IMR-90 (cell line): ENCODE data around the gene OPN1SW. TPM values are rescaled to one million over a fixed set of nuclear protein-coding genes. Genes with fewer than 3 reads are reported as not detected.

ENCODE experiments used
- ATAC-seq: fragments of 200-7000 bp; cut with Tn5 transposase; 2 replicates; pipeline ENCODE4 v1.9.1; 2020; ENCODE audit warnings: low read depth, mild to moderate bottlenecking, moderate library complexity
- BruUV-seq: library from RNA; stranded (reverse); fragments of 400-500 nt; replicated peaks from 2 replicates; lab custom pipeline; 2021; lab: Mats Ljungman, UMichigan
- CTCF ChIA-PET: fragments of 300-600 bp; formaldehyde crosslinking; extraction: SDS; loops from one replicate; lab custom pipeline; 2021; ENCODE audit warnings: antibody characterized with exemption; lab: Yijun Ruan, JAX
- POLR2A ChIA-PET: fragments of 300-600 bp; sonication (Branson Sonifier 250); formaldehyde crosslinking; loops from one replicate; lab custom pipeline; 2022; ENCODE audit warnings: antibody characterized with exemption; ENCODE audit not compliant: unreplicated experiment; lab: Charles Lee
- DNase-seq: peaks from one replicate; pipeline ENCODE4 v3.0.0; 2013
- H2AFZ ChIP-seq: replicated peaks from 2 replicates; pipeline ENCODE3; 2013; ENCODE audit warnings: low read length, mild to moderate bottlenecking; ENCODE audit not compliant: poor library complexity
- H2AK5ac ChIP-seq: 2 replicates; pipeline ENCODE4 v1.6.1; 2013; ENCODE audit warnings: low read depth, low read length, inconsistent platforms
- H2AK9ac ChIP-seq: replicated peaks from 2 replicates; pipeline ENCODE3; 2013; ENCODE audit warnings: mild to moderate bottlenecking, low read depth, low read length, moderate library complexity; ENCODE audit not compliant: poor library complexity
- H2BK120ac ChIP-seq: 2 replicates; pipeline ENCODE4 v1.6.1; 2013; ENCODE audit warnings: low read depth, low read length, inconsistent platforms
- H2BK15ac ChIP-seq: 3 replicates; pipeline ENCODE4 v1.6.1; 2013; ENCODE audit warnings: low read depth, low read length, inconsistent platforms
- H2BK20ac ChIP-seq: 2 replicates; pipeline ENCODE4 v1.6.1; 2013; ENCODE audit warnings: low read depth, mild to moderate bottlenecking, inconsistent platforms, low read length, moderate library complexity
- H2BK5ac ChIP-seq: 2 replicates; pipeline ENCODE4 v1.6.1; 2013; ENCODE audit warnings: mild to moderate bottlenecking, low read depth, low read length, inconsistent platforms; ENCODE audit not compliant: poor library complexity, severe bottlenecking
- H3K14ac ChIP-seq: replicated peaks from 2 replicates; pipeline ENCODE4 v1.6.1; 2013; ENCODE audit warnings: low read depth, low read length, inconsistent platforms
- H3K18ac ChIP-seq: 2 replicates; pipeline ENCODE4 v1.6.1; 2013; ENCODE audit warnings: low read depth, low read length, control low read depth
- H3K23ac ChIP-seq: 2 replicates; pipeline ENCODE4 v1.6.1; 2013; ENCODE audit warnings: low read depth, low read length, inconsistent platforms
- H3K27ac ChIP-seq: 2 replicates; pipeline ENCODE4 v1.5.1; 2013; ENCODE audit warnings: mild to moderate bottlenecking, control low read depth, low read length; ENCODE audit not compliant: insufficient read depth
- H3K27me3 ChIP-seq: 2 replicates; pipeline ENCODE4 v1.6.1; 2013; ENCODE audit warnings: low read length; ENCODE audit not compliant: control insufficient read depth, insufficient read depth
- H3K36me3 ChIP-seq: 2 replicates; pipeline ENCODE4 v1.6.1; 2013; ENCODE audit warnings: low read length, mixed read lengths; ENCODE audit not compliant: control insufficient read depth, insufficient read depth
- H3K4ac ChIP-seq: 2 replicates; pipeline ENCODE4 v1.6.1; 2013; ENCODE audit warnings: low read depth, low read length, inconsistent platforms
- H3K4me1 ChIP-seq: 2 replicates; pipeline ENCODE4 v1.6.1; 2013; ENCODE audit warnings: low read length, mixed read lengths; ENCODE audit not compliant: control insufficient read depth, insufficient read depth
- H3K4me2 ChIP-seq: 2 replicates; pipeline ENCODE4 v1.6.1; 2013; ENCODE audit warnings: low read depth, mild to moderate bottlenecking, control low read depth, low read length, moderate library complexity
- H3K4me3 ChIP-seq: 2 replicates; pipeline ENCODE4 v1.5.1; 2013; ENCODE audit warnings: low read depth, mild to moderate bottlenecking, control low read depth, low read length, moderate library complexity; ENCODE audit not compliant: insufficient read depth
- H3K56ac ChIP-seq: 2 replicates; pipeline ENCODE4 v1.6.1; 2013; ENCODE audit warnings: low read length, inconsistent platforms; ENCODE audit not compliant: insufficient read depth; ENCODE audit errors: extremely low read depth
- H3K79me1 ChIP-seq, 2 experiments: 2 replicates each; pipeline ENCODE4 v1.6.1; 2013; ENCODE audit warnings: low read length in 2 of 2, inconsistent platforms in 1 of 2, low read depth in 1 of 2
- H3K9ac ChIP-seq: 2 replicates; pipeline ENCODE4 v1.6.1; 2013; ENCODE audit warnings: low read depth, low read length, control low read depth
- H3K9me1 ChIP-seq: 2 replicates; pipeline ENCODE4 v1.6.1; 2013; ENCODE audit warnings: low read length, inconsistent platforms; ENCODE audit not compliant: insufficient read depth
- H3K9me3 ChIP-seq: 2 replicates; pipeline ENCODE4 v1.6.1; 2013; ENCODE audit warnings: low read length; ENCODE audit not compliant: control insufficient read depth, insufficient read depth
- H4K20me1 ChIP-seq: 2 replicates; pipeline ENCODE4 v1.6.1; 2013; ENCODE audit warnings: low read length, inconsistent platforms; ENCODE audit not compliant: insufficient read depth
- H4K5ac ChIP-seq: 2 replicates; pipeline ENCODE4 v1.6.1; 2013; ENCODE audit warnings: mild to moderate bottlenecking, low read depth, low read length, control low read depth
- H4K8ac ChIP-seq, 2 experiments: 2 replicates each; pipeline ENCODE4 v1.6.1; 2013; ENCODE audit warnings: low read depth in 2 of 2, low read length in 2 of 2, control low read depth in 1 of 2, inconsistent platforms in 1 of 2
- H4K91ac ChIP-seq: 2 replicates; pipeline ENCODE4 v1.6.1; 2013; ENCODE audit warnings: low read depth, low read length, inconsistent platforms; ENCODE audit not compliant: insufficient read depth
- CTCF ChIP-seq: conservative IDR thresholded peaks from 2 replicates; pipeline ENCODE4 v1.5.1; 2012; ENCODE audit warnings: mild to moderate bottlenecking, low read depth, low read length, improper control_type of control experiment
- MAFK ChIP-seq: IDR thresholded peaks from 2 replicates; pipeline ENCODE4 v1.6.1; 2012; ENCODE audit warnings: low read depth, low read length, improper control_type of control experiment
- RCOR1 ChIP-seq: IDR thresholded peaks from 2 replicates; pipeline ENCODE4 v1.6.1; 2012; ENCODE audit warnings: mild to moderate bottlenecking, low read length, improper control_type of control experiment; ENCODE audit not compliant: insufficient replicate concordance
- SMC3 ChIP-seq: fragments of 150-350 bp; IDR thresholded peaks from 2 replicates; pipeline ENCODE4 v1.6.1; 2016; ENCODE audit warnings: low read depth, mild to moderate bottlenecking, antibody characterized with exemption, low read length, moderate library complexity
- WGBS, 2 experiments: methylation state at CpG; one replicate each; pipeline versions ENCODE4 v1.1.5 to v1.1.7; 2013; ENCODE audit warnings: missing lambda C conversion rate in 2 of 2; ENCODE audit not compliant: insufficient read length in 1 of 2; ENCODE audit errors: extremely low coverage in 2 of 2; 5-methylcytosine and 5-hydroxymethylcytosine counted together
- dilution Hi-C: fragments of 300-500 bp; cut with HindIII; formaldehyde crosslinking; loops from one replicate; pipeline ENCODE4 v1.14.3; 2018; ENCODE audit warnings: low sequenced_read_pairs; ENCODE audit not compliant: unreplicated experiment
- in situ Hi-C: fragments of 300-500 bp; cut with MboI; formaldehyde crosslinking; loops from 3 replicates; pipeline ENCODE4 v1.14.3; 2019; ENCODE audit warnings: low sequenced_read_pairs, inconsistent platforms, mixed read lengths
- intact Hi-C: fragments of 100-400 bp; cut with micrococcal nuclease; formaldehyde crosslinking; loops from 2 replicates; pipeline ENCODE4 v1.10.0; 2022
- polyA plus RNA-seq, 3 experiments: library from polyadenylated mRNA; depleted of rRNA; stranded (reverse); fragments of >200 nt; gene quantifications; 2 replicates each; pipeline ENCODE4 v1.2.3, GENCODE V29; 2012; ENCODE audit warnings: low replicate concordance in 1 of 3
- total RNA-seq: library from RNA; depleted of rRNA; stranded (reverse); fragments of >200 nt; gene quantifications from 2 replicates; pipeline ENCODE4 v1.2.3, GENCODE V29; 2012

The OPN1SW gene
- total and polyA plus RNA-seq, 2 of the 4 experiments (the other 2 are of a cell fraction), result not detected

- Histone ChIP-seq H3K4me3 (no peak overlapping the region), H4K20me1 (no peaks in the 10 kb centered on the region), H2BK5ac (no peak overlapping the region), H2AK5ac (no peak overlapping the region), H2BK20ac (no peak overlapping the region), H3K4ac (no peak overlapping the region), H2BK15ac (no peak overlapping the region), H3K14ac (no peak overlapping the region), H4K91ac (no peak overlapping the region), H3K4me2 (no peak overlapping the region), H3K9me1 (peaks cover 2% of the 10 kb centered on the region; the same call in 1 of the 2 replicates), H3K56ac (no peak overlapping the region), H3K9me3 (no peaks in the 10 kb centered on the region), H3K4me1 (peaks cover 3% of the 10 kb centered on the region), H3K23ac (no peak overlapping the region), H3K27me3 (no peaks in the 10 kb centered on the region), H2BK120ac (no peak overlapping the region), H4K5ac (no peak overlapping the region), H2AFZ (no peak overlapping the region), H4K8ac (no peak overlapping the region), H3K27ac (no peak overlapping the region), H3K18ac (no peak overlapping the region), H3K79me1 (no peaks in the 10 kb centered on the region), H2AK9ac (no peak overlapping the region), H3K9ac (no peak overlapping the region), H3K36me3 (peaks cover 15% of the 10 kb centered on the region; the same call in 1 of the 2 replicates)
- TF ChIP-seq MAFK (no peak), CTCF (no peak), RCOR1 (no peak), SMC3 (no peak)
- DNase-seq (no peak), ATAC-seq (no peak)
- POLR2A ChIA-PET, result no interaction called here
- dilution Hi-C loops (no loop called here), in situ Hi-C loops (no loop called here), intact Hi-C loops (no loop called here)
- CTCF ChIA-PET, result no interaction called here
- WGBS, 2 experiments, result no CpG with 5 or more reads among the region's 2 CpGs
- no TSS peak for BruUV-seq
These were observed 23.9 kb upstream of the OPN1SW start for GRCh38 chr7:128799451-128799850.
